K562 (cell line): ENCODE data around the gene HAL.

Experiments
- CBFA2T3 ChIP-seq: fragments of 450-650 bp; IDR thresholded peaks from 2 replicates; pipeline ENCODE4 v1.6.1; 2017
- EP300 ChIP-seq: IDR thresholded peaks from 2 replicates; pipeline ENCODE4 v1.6.1; 2012; ENCODE audit warnings: low read length, improper control_type of control experiment
- JUN ChIP-seq, 2 experiments: sonication (generic) in 1 of 2; formaldehyde crosslinking in 1 of 2; IDR thresholded peaks; 2 replicates each; pipeline versions ENCODE4 v1.6.1 to v1.8.0; 2012 to 2022; ENCODE audit warnings: borderline replicate concordance in 2 of 2, mild to moderate bottlenecking in 2 of 2, improper control_type of control experiment in 1 of 2, low read depth in 1 of 2, low read length in 1 of 2, missing genetic modification reagents in 1 of 2
- KLF1 ChIP-seq: fragments of 450-650 bp; IDR thresholded peaks from 2 replicates; pipeline ENCODE4 v1.6.1; 2016; ENCODE audit warnings: missing genetic modification characterization, missing compliant biosample characterization
- SP1 ChIP-seq: sonication (generic); formaldehyde crosslinking; IDR thresholded peaks from 2 replicates; pipeline ENCODE4 v1.8.1; 2022; ENCODE audit warnings: mild to moderate bottlenecking, missing genetic modification reagents
- STAT5B ChIP-seq: fragments of 250-450 bp; sonication (Bioruptor Pico); IDR thresholded peaks from 2 replicates; pipeline ENCODE4 v1.8.0; 2021; ENCODE audit warnings: mild to moderate bottlenecking, inconsistent platforms
- YY1 ChIP-seq, 3 experiments: IDR thresholded peaks; 2 replicates each; pipeline ENCODE4 v1.6.1; 2011; ENCODE audit warnings: low read length in 2 of 3, mild to moderate bottlenecking in 2 of 3, moderate library complexity in 2 of 3, borderline replicate concordance in 1 of 3, control low read depth in 1 of 3, low read depth in 1 of 3; ENCODE audit not compliant: insufficient read depth in 3 of 3, insufficient replicate concordance in 2 of 3, control insufficient read depth in 1 of 3, insufficient read length in 1 of 3; ENCODE audit errors: extremely low read depth in 1 of 3
- ZFP36 ChIP-seq: fragments of 150-350 bp; IDR thresholded peaks from 2 replicates; pipeline ENCODE4 v1.6.1; 2018; ENCODE audit warnings: low read length, low read depth; ENCODE audit not compliant: partially characterized antibody
- ZNF785 ChIP-seq: fragments of 250-450 bp; sonication (Bioruptor Pico); IDR thresholded peaks from 2 replicates; pipeline ENCODE4 v1.4.0; 2020; ENCODE audit warnings: mild to moderate bottlenecking
- TF ChIP-seq, protein P1 (sequence below): sonication (generic); formaldehyde crosslinking; IDR thresholded peaks from 2 replicates; pipeline ENCODE4 v1.5.0; 2020; ENCODE audit warnings: missing genetic modification reagents
- TF ChIP-seq, protein P2 (sequence below): sonication (generic); IDR thresholded peaks from 2 replicates; pipeline ENCODE4 v1.6.1; 2016
- TF ChIP-seq, protein P3 (sequence below): fragments of 250-450 bp; sonication (Bioruptor Pico); IDR thresholded peaks from 2 replicates; pipeline ENCODE4 v1.5.1; 2021; ENCODE audit warnings: mild to moderate bottlenecking
- TF ChIP-seq, protein P4 (sequence below), 3 experiments: IDR thresholded peaks in 2 of 3; conservative IDR thresholded peaks in 1 of 3; 2 replicates each; pipeline ENCODE4 v1.5.1; 2011 to 2012; ENCODE audit warnings: low read length in 3 of 3, mild to moderate bottlenecking in 3 of 3, control low read depth in 2 of 3, improper control_type of control experiment in 1 of 3, inconsistent platforms in 1 of 3, low read depth in 1 of 3, mixed read lengths in 1 of 3, moderate library complexity in 1 of 3; ENCODE audit not compliant: insufficient read depth in 2 of 3

GRCh38 chr12:95949477-95950206 is 46.5 kb downstream of the HAL start:
- TF ChIP-seq YY1 (IDR thresholded peaks at IDR 0.05; ENCODE audit: borderline replicate concordance in 1 of 3, control insufficient read depth in 1 of 3, extremely low read depth in 1 of 3, insufficient read depth in 3 of 3, insufficient read length in 1 of 3, insufficient replicate concordance in 2 of 3, low read depth in 1 of 3, low read length in 2 of 3) = no peak
- no peak for TF ChIP-seq SP1 (CRISPR knock-in tag)
- TF ChIP-seq, protein P1, sequence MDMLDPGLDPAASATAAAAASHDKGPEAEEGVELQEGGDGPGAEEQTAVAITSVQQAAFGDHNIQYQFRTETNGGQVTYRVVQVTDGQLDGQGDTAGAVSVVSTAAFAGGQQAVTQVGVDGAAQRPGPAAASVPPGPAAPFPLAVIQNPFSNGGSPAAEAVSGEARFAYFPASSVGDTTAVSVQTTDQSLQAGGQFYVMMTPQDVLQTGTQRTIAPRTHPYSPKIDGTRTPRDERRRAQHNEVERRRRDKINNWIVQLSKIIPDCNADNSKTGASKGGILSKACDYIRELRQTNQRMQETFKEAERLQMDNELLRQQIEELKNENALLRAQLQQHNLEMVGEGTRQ = no peak
- TF ChIP-seq, protein P2, sequence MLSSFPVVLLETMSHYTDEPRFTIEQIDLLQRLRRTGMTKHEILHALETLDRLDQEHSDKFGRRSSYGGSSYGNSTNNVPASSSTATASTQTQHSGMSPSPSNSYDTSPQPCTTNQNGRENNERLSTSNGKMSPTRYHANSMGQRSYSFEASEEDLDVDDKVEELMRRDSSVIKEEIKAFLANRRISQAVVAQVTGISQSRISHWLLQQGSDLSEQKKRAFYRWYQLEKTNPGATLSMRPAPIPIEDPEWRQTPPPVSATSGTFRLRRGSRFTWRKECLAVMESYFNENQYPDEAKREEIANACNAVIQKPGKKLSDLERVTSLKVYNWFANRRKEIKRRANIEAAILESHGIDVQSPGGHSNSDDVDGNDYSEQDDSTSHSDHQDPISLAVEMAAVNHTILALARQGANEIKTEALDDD = no peak
- no peak for TF ChIP-seq EP300
- TF ChIP-seq, protein P3, sequence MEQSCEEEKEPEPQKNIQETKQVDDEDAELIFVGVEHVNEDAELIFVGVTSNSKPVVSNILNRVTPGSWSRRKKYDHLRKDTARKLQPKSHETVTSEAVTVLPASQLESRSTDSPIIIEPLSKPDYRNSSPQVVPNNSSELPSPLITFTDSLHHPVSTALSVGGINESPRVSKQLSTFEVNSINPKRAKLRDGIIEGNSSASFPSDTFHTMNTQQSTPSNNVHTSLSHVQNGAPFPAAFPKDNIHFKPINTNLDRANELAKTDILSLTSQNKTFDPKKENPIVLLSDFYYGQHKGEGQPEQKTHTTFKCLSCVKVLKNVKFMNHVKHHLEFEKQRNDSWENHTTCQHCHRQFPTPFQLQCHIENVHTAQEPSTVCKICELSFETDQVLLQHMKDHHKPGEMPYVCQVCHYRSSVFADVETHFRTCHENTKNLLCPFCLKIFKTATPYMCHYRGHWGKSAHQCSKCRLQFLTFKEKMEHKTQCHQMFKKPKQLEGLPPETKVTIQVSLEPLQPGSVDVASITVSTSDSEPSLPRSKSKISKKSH (CRISPR knock-in tag) = no peak
- no peak for TF ChIP-seq KLF1 (tag)
- no peak for TF ChIP-seq CBFA2T3
- TF ChIP-seq, protein P4, sequence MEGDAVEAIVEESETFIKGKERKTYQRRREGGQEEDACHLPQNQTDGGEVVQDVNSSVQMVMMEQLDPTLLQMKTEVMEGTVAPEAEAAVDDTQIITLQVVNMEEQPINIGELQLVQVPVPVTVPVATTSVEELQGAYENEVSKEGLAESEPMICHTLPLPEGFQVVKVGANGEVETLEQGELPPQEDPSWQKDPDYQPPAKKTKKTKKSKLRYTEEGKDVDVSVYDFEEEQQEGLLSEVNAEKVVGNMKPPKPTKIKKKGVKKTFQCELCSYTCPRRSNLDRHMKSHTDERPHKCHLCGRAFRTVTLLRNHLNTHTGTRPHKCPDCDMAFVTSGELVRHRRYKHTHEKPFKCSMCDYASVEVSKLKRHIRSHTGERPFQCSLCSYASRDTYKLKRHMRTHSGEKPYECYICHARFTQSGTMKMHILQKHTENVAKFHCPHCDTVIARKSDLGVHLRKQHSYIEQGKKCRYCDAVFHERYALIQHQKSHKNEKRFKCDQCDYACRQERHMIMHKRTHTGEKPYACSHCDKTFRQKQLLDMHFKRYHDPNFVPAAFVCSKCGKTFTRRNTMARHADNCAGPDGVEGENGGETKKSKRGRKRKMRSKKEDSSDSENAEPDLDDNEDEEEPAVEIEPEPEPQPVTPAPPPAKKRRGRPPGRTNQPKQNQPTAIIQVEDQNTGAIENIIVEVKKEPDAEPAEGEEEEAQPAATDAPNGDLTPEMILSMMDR (IDR thresholded peaks at IDR 0.05 in 2 of 3, conservative IDR thresholded peaks at IDR 0.05 in 1 of 3; ENCODE audit: insufficient read depth in 2 of 3, low read depth in 1 of 3, low read length in 3 of 3) = no peak
- TF ChIP-seq STAT5B (CRISPR knock-in tag) = no peak
- no peak for TF ChIP-seq JUN (IDR thresholded peaks at IDR 0.05; ENCODE audit: borderline replicate concordance, low read depth, low read length)
- no peak for TF ChIP-seq JUN (CRISPR knock-in tag; IDR thresholded peaks at IDR 0.05; ENCODE audit: borderline replicate concordance)
- TF ChIP-seq ZFP36 = no peak
- no peak for TF ChIP-seq ZNF785 (CRISPR knock-in tag)
